Bronchial epithelial cell (primary cell): Measurements from ENCODE around the gene LEMD2. TPM values are rescaled to one million over a fixed set of nuclear protein-coding genes. Genes with fewer than 3 reads are reported as not detected.

Experiments used
- DNase-seq: peaks from one replicate; pipeline ENCODE4 v3.0.0-alpha.2; 2010; ENCODE audit warnings: low read depth
- FAIRE-seq: peaks from 2 replicates; lab custom pipeline; 2011; peaks lifted over from hg19 to GRCh38; lab: Jason Lieb, UNC
- H3K27me3 ChIP-seq: 2 replicates; pipeline ENCODE4 v1.5.1; 2011; ENCODE audit warnings: low read length; ENCODE audit not compliant: control insufficient read depth, insufficient read depth
- H3K36me3 ChIP-seq: 2 replicates; pipeline ENCODE4 v1.5.1; 2011; ENCODE audit warnings: low read length; ENCODE audit not compliant: control insufficient read depth, insufficient read depth
- H3K4me3 ChIP-seq: 2 replicates; pipeline ENCODE4 v1.5.1; 2011; ENCODE audit warnings: mild to moderate bottlenecking, low read depth, low read length, control low read depth
- total RNA-seq: library from RNA; depleted of rRNA; stranded (reverse); fragments of >200 nt; gene quantifications from 2 replicates; pipeline ENCODE4 v1.2.1, GENCODE V29; 2014
- TF ChIP-seq, protein P1 (sequence below): IDR thresholded peaks from 2 replicates; pipeline ENCODE4 v1.5.1; 2011; ENCODE audit warnings: mild to moderate bottlenecking, moderate library complexity, low read length, control low read depth, inconsistent platforms; ENCODE audit not compliant: insufficient read depth, severe bottlenecking

Gene LEMD2
- total RNA-seq, 1 donor from 2014 or later: 66.9 TPM

DNA sequence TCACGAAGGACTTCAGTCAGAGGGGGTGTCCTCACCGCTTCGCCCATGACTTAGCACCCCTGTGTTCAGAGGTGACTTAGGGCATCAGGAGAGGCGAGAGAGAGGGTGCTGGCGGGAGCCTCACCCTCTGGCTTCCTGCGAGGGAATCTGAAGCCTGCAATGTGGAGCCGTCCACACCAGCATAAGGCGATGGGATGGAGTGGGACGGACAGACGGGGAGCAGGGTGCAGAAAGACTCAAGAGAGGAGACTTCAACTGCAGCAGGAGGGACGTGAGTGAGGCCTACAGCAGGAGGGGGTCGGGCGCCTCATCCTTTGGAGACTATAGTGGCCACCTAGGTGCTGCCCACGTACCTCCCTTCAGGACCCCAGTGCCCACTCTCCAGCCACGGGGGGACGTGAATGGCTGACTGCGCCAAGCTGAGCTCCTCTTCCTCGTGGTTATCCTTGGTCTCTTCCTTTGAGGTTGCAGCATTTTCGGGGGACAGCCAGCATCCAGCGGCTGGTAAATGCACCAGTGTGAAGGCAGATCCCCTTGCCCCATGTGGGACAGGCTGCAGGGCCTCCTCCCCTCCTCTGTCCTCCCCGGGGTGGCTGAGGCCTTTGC lies 41.8 kb upstream of the LEMD2 start:
- TF ChIP-seq, protein P1, sequence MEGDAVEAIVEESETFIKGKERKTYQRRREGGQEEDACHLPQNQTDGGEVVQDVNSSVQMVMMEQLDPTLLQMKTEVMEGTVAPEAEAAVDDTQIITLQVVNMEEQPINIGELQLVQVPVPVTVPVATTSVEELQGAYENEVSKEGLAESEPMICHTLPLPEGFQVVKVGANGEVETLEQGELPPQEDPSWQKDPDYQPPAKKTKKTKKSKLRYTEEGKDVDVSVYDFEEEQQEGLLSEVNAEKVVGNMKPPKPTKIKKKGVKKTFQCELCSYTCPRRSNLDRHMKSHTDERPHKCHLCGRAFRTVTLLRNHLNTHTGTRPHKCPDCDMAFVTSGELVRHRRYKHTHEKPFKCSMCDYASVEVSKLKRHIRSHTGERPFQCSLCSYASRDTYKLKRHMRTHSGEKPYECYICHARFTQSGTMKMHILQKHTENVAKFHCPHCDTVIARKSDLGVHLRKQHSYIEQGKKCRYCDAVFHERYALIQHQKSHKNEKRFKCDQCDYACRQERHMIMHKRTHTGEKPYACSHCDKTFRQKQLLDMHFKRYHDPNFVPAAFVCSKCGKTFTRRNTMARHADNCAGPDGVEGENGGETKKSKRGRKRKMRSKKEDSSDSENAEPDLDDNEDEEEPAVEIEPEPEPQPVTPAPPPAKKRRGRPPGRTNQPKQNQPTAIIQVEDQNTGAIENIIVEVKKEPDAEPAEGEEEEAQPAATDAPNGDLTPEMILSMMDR: no peak
- no peak overlapping the region for H3K4me3 ChIP-seq
- H3K36me3 ChIP-seq: no peaks in the 10 kb centered on the region
- FAIRE-seq: no peak
- H3K27me3 ChIP-seq: peaks cover 7% of the 10 kb centered on the region
- no peak for DNase-seq

GRCh38 chr6:33828764-33829731 lies 40.1 kb upstream of the LEMD2 start:
- Histone ChIP-seq H3K27me3 (peaks cover 7% of the 10 kb centered on the region), H3K4me3 (no peak overlapping the region), H3K36me3 (no peaks in the 10 kb centered on the region)
- FAIRE-seq: no peak
- TF ChIP-seq, protein P1: no peak
- no peak for DNase-seq

DNA sequence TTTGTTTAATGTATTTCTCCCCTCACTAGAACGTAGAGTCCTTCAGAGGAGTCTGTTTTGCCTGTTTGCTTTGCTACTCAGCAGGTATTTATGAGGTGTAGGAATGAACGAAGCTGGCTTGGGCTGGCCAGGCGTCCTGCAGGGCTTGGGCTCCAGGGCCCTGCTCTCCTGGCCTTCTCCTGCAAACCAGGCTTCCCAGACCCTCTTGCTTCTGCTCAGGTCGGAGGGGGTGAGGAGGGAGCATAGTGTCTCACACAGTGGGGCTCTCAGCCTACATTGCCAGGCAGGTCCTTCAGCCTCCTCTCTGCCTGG lies 39.5 kb upstream of the LEMD2 start:
- H3K36me3 ChIP-seq: no peaks in the 10 kb centered on the region
- TF ChIP-seq, protein P1: no peak
- H3K4me3 ChIP-seq: no peak overlapping the region
- DNase-seq (no peak), FAIRE-seq (no peak)
- peaks cover 7% of the 10 kb centered on the region for H3K27me3 ChIP-seq

GRCh38 chr6:33827546-33828451 lies 38.9 kb upstream of the LEMD2 start:
- peaks cover 7% of the 10 kb centered on the region for H3K27me3 ChIP-seq
- TF ChIP-seq, protein P1: no peak
- FAIRE-seq (peak; percentile 76), DNase-seq (no peak)
- H3K4me3 ChIP-seq: no peak overlapping the region
- H3K36me3 ChIP-seq: no peaks in the 10 kb centered on the region

GRCh38 chr6:33826537-33826936 lies 37.6 kb upstream of the LEMD2 start:
- Histone ChIP-seq H3K27me3 (peaks cover 7% of the 10 kb centered on the region), H3K4me3 (no peak overlapping the region), H3K36me3 (no peaks in the 10 kb centered on the region)
- FAIRE-seq (no peak), DNase-seq (no peak)
- TF ChIP-seq, protein P1: no peak
